Right lobe of liver (tissue), 6 donors: ENCODE measurements around the gene CD101. TPM values are rescaled to one million over a fixed set of nuclear protein-coding genes. Genes with fewer than 3 reads are reported as not detected.

Experiments
- ATAC-seq, 4 donors: fragments of 200-7000 bp; cut with Tn5 transposase; one replicate each; pipeline ENCODE4 v1.9.1; 2020; ENCODE audit warnings: mild to moderate bottlenecking in 4 of 4, moderate library complexity in 4 of 4
- DNase-seq, 3 donors: peaks; one replicate each; pipeline ENCODE4 v3.0.0-alpha.2; 2020
- H3K27ac ChIP-seq, 3 donors: fragments of 200-600 bp; one replicate each; pipeline ENCODE4 v1.8.0; 2022
- H3K27me3 ChIP-seq, 2 donors: fragments of 200-600 bp; one replicate each; pipeline ENCODE4 v1.8.0; 2022
- H3K36me3 ChIP-seq, 4 donors: fragments of 200-600 bp; sonication (generic) in 1 of 4; one replicate each; pipeline versions ENCODE4 v1.5.1 to v1.8.0; 2017 to 2022; ENCODE audit warnings: control low read depth in 1 of 4
- H3K4me1 ChIP-seq, 4 donors: fragments of 200-600 bp; sonication (generic) in 1 of 4; one replicate each; pipeline versions ENCODE4 v1.5.1 to v1.8.0; 2017 to 2022; ENCODE audit warnings: control low read depth in 1 of 4
- H3K4me3 ChIP-seq, 3 donors: fragments of 200-600 bp; one replicate each; pipeline ENCODE4 v1.8.0; 2022
- H3K9me3 ChIP-seq, 4 donors: fragments of 200-600 bp; sonication (generic) in 1 of 4; one replicate each; pipeline versions ENCODE4 v1.5.1 to v1.8.0; 2017 to 2022; ENCODE audit warnings: control low read depth in 1 of 4
- CTCF ChIP-seq, 4 donors: fragments of 200-600 bp in 3 of 4; fragments of 450-650 bp in 1 of 4; IDR thresholded peaks; one replicate each; pipeline versions ENCODE4 v1.5.1 to v1.8.0; 2016 to 2022; ENCODE audit warnings: antibody characterized with exemption in 4 of 4, mild to moderate bottlenecking in 2 of 4
- POLR2A ChIP-seq: fragments of 450-650 bp; IDR thresholded peaks from one replicate; pipeline ENCODE4 v1.6.1; 2017; ENCODE audit warnings: antibody characterized with exemption, mild to moderate bottlenecking
- WGBS: methylation state at CpG from one replicate; pipeline ENCODE4 v1.1.6; 2018; ENCODE audit warnings: low coverage, low lambda C conversion rate; ENCODE audit not compliant: insufficient coverage; ENCODE audit errors: missing lambda C conversion rate; 5-methylcytosine and 5-hydroxymethylcytosine counted together
- intact Hi-C, 2 donors: fragments of 100-400 bp; cut with DNase I; formaldehyde crosslinking; loops; one replicate each; pipeline versions ENCODE4 v1.11.2 to v1.14.1; 2022
- total RNA-seq, 6 experiments: library from RNA; depleted of rRNA in 2 of 6; stranded (reverse); fragments of >200 nt in 2 of 6; fragmentation: NEBNext Ultra II Directional in 3 of 6; extraction: Animal tissue kit (Norgen Biotek cat#: 25700) in 3 of 6; gene quantifications; one replicate each; pipeline versions ENCODE4 v1.1.0 to v1.2.4, GENCODE V29; 2016 to 2023
- donor health status: DM: no; HTN: yes; CAD: no.
- donor health status: DM: no; HTN: no; CAD: no.
- donor health status: DM: no; HTN: no; CAD: no.
- donor health status: DM: no; HTN: yes; CAD: no.
- donor health status: DM: no; HTN: yes; CAD: no.

CD101 gene
- total RNA-seq, 6 experiments from 2014 or later = 0.12 to 1.9 (median 0.49) TPM

- Histone ChIP-seq H3K36me3 (no peaks in the 10 kb centered on the region), H3K27me3 (no peaks in the 10 kb centered on the region), H3K4me3 (no peak overlapping the region), H3K4me1 (no peaks in the 10 kb centered on the region), H3K27ac (no peak overlapping the region), H3K9me3 (no peaks in the 10 kb centered on the region)
- ATAC-seq (no peak), DNase-seq (no peak)
- intact Hi-C loops = no loop called here
- TF ChIP-seq POLR2A (no peak), CTCF (IDR thresholded peaks at IDR 0.05) (no peak)
- WGBS = 76% methylated on average over 2 of the region's 5 CpGs
Observed at GRCh38 chr1:117013309-117013858, 11.8 kb downstream of the CD101 start.

DNA sequence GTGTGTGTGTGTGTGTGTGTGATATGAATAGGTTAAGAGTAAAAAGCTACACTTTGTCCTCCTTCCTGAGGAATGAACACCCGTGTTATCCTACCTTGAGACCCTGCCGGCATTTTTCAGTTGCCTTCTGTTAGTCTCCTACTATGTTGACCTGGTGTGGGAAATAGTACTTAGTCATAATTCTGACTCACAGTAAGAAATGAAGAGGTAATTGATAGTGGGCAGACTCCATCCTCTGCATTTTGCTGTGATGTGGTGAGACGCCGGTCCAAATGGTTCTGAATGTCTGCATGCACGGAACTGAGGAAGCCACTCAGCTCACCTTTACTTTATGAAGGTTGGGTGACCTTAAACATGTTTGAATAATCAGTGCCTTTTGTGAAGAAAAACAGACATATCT, 12.6 kb downstream of the CD101 start:
- H3K9me3 ChIP-seq = no peaks in the 10 kb centered on the region
- no peak for ATAC-seq
- H3K4me3 ChIP-seq = no peak overlapping the region
- WGBS = 86% methylated on average over 5 of the region's 5 CpGs
- intact Hi-C loops = no loop called here
- no peaks in the 10 kb centered on the region for H3K36me3 ChIP-seq
- no peaks in the 10 kb centered on the region for H3K4me1 ChIP-seq
- DNase-seq = no peak
- TF ChIP-seq POLR2A (no peak), CTCF (IDR thresholded peaks at IDR 0.05) (no peak)
- no peak overlapping the region for H3K27ac ChIP-seq
- no peaks in the 10 kb centered on the region for H3K27me3 ChIP-seq

GRCh38 chr1:117015724-117016123, 14.2 kb downstream of the CD101 start:
- no peaks in the 10 kb centered on the region for H3K4me1 ChIP-seq
- intact Hi-C loops = no loop called here
- ATAC-seq = no peak
- no peaks in the 10 kb centered on the region for H3K36me3 ChIP-seq
- no peak overlapping the region for H3K4me3 ChIP-seq
- DNase-seq = no peak
- no peak for TF ChIP-seq CTCF (IDR thresholded peaks at IDR 0.05)
- no peak for TF ChIP-seq POLR2A
- no peaks in the 10 kb centered on the region for H3K9me3 ChIP-seq
- H3K27me3 ChIP-seq = no peaks in the 10 kb centered on the region
- WGBS = 78% methylated on average over 3 of the region's 3 CpGs
- H3K27ac ChIP-seq = no peak overlapping the region

- H3K4me1 ChIP-seq = no peaks in the 10 kb centered on the region
- no peaks in the 10 kb centered on the region for H3K36me3 ChIP-seq
- intact Hi-C loops = no loop called here
- DNase-seq (no peak), ATAC-seq (no peak)
- no peak overlapping the region for H3K27ac ChIP-seq
- WGBS = 65% methylated on average over 3 of the region's 4 CpGs
- H3K27me3 ChIP-seq = no peaks in the 10 kb centered on the region
- TF ChIP-seq POLR2A = no peak
- TF ChIP-seq CTCF (IDR thresholded peaks at IDR 0.05) = no peak
- no peaks in the 10 kb centered on the region for H3K9me3 ChIP-seq
- H3K4me3 ChIP-seq = no peak overlapping the region
Observed at GRCh38 chr1:117017062-117017461, 15.5 kb downstream of the CD101 start.

DNA sequence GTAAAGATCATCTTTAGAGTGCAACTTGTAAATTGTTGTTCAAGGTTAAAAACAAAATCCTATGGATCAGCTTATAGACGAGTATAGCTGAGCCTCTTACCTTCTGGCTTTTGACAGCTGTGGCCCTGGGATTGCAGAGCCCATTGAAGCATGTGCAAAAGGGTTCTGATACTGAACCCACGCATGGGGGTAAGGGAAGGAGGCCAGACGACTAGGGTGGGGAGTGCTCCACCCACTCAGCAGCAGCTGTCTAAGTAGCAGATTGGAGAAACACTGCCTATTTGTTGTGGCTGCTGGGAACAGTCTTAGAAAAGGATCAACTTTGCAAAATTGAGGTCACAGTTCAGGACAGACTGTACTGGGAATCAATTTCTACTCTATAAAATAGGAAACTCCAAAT, 16.1 kb downstream of the CD101 start:
- ATAC-seq = peak in 1 of 4 donors; percentile 38

More for the DNA sequence above, 16.1 kb downstream of the CD101 start:
- intact Hi-C loops = no loop called here
- H3K27me3 ChIP-seq = no peaks in the 10 kb centered on the region
- H3K9me3 ChIP-seq = no peaks in the 10 kb centered on the region
- no peak overlapping the region for H3K27ac ChIP-seq
- TF ChIP-seq CTCF (IDR thresholded peaks at IDR 0.05) (no peak), POLR2A (no peak)
- H3K4me1 ChIP-seq = no peaks in the 10 kb centered on the region
- no peak for DNase-seq
- no peaks in the 10 kb centered on the region for H3K36me3 ChIP-seq
- 50% methylated on average over 3 of the region's 3 CpGs for WGBS
- H3K4me3 ChIP-seq = no peak overlapping the region
